Trophoblast cell (in vitro differentiated cells and primary cell): ENCODE measurements around the gene MAP3K4.

Experiments
- DNase-seq, 2 donors: peaks; one replicate each; pipeline ENCODE4 v3.0.0-alpha.2; 2016
- H2AFZ ChIP-seq: 2 replicates; pipeline ENCODE4 v1.6.1; 2013; ENCODE audit warnings: low read length, moderate library complexity, mild to moderate bottlenecking; ENCODE audit not compliant: insufficient read depth, poor library complexity
- H2AK5ac ChIP-seq: 2 replicates; pipeline ENCODE4 v1.6.1; 2013; ENCODE audit warnings: mild to moderate bottlenecking, low read length
- H2BK120ac ChIP-seq: 2 replicates; pipeline ENCODE4 v1.6.1; 2013; ENCODE audit warnings: low read length, mild to moderate bottlenecking, moderate library complexity; ENCODE audit not compliant: insufficient read depth, poor library complexity
- H2BK12ac ChIP-seq: 2 replicates; pipeline ENCODE4 v1.6.1; 2013; ENCODE audit warnings: mild to moderate bottlenecking, low read length, moderate library complexity
- H2BK5ac ChIP-seq: 2 replicates; pipeline ENCODE4 v1.6.1; 2013; ENCODE audit warnings: low read length, low read depth, moderate library complexity, mild to moderate bottlenecking; ENCODE audit not compliant: poor library complexity
- H3K14ac ChIP-seq: 2 replicates; pipeline ENCODE4 v1.6.1; 2013; ENCODE audit warnings: mild to moderate bottlenecking, low read length
- H3K18ac ChIP-seq: 2 replicates; pipeline ENCODE4 v1.6.1; 2013; ENCODE audit warnings: mild to moderate bottlenecking, low read length
- H3K23ac ChIP-seq: 2 replicates; pipeline ENCODE4 v1.6.1; 2013; ENCODE audit warnings: low read length
- H3K27ac ChIP-seq: 2 replicates; pipeline ENCODE4 v1.5.1; 2013; ENCODE audit warnings: low read depth, mild to moderate bottlenecking, inconsistent platforms, low read length, moderate library complexity
- H3K27me3 ChIP-seq: 2 replicates; pipeline ENCODE4 v1.6.1; 2013; ENCODE audit warnings: inconsistent platforms, mild to moderate bottlenecking, low read length, moderate library complexity; ENCODE audit not compliant: insufficient read depth
- H3K36me3 ChIP-seq, 2 experiments: 1 replicate in 1 of 2; 2 replicates in 1 of 2; pipeline ENCODE4 v1.6.1; 2013; ENCODE audit warnings: low read length in 2 of 2, mild to moderate bottlenecking in 2 of 2, moderate library complexity in 1 of 2; ENCODE audit not compliant: insufficient read depth in 2 of 2, control insufficient read depth in 1 of 2
- H3K4ac ChIP-seq: 2 replicates; pipeline ENCODE4 v1.6.1; 2013; ENCODE audit warnings: low read depth, mild to moderate bottlenecking, low read length, moderate library complexity
- H3K4me1 ChIP-seq, 2 experiments: 1 replicate in 1 of 2; 2 replicates in 1 of 2; pipeline ENCODE4 v1.6.1; 2013; ENCODE audit warnings: low read length in 2 of 2, mild to moderate bottlenecking in 2 of 2, moderate library complexity in 1 of 2; ENCODE audit not compliant: insufficient read depth in 2 of 2, control insufficient read depth in 1 of 2
- H3K4me2 ChIP-seq: 2 replicates; pipeline ENCODE4 v1.6.1; 2013; ENCODE audit warnings: inconsistent platforms, mild to moderate bottlenecking, low read length, moderate library complexity
- H3K4me3 ChIP-seq: 2 replicates; pipeline ENCODE4 v1.5.1; 2013; ENCODE audit warnings: mild to moderate bottlenecking, low read depth, low read length, inconsistent platforms
- H3K79me1 ChIP-seq: one replicate; pipeline ENCODE4 v1.6.1; 2013; ENCODE audit warnings: low read length
- H3K79me2 ChIP-seq: 2 replicates; pipeline ENCODE4 v1.6.1; 2013; ENCODE audit warnings: low read length, mild to moderate bottlenecking; ENCODE audit not compliant: control insufficient read depth, insufficient read depth, poor library complexity
- H3K9ac ChIP-seq: 2 replicates; pipeline ENCODE4 v1.6.1; 2013; ENCODE audit warnings: mild to moderate bottlenecking, low read length
- H3K9me3 ChIP-seq: 2 replicates; pipeline ENCODE4 v1.6.1; 2013; ENCODE audit warnings: low read depth, mild to moderate bottlenecking, control low read depth, inconsistent platforms, low read length; ENCODE audit not compliant: insufficient read depth
- H4K12ac ChIP-seq: 2 replicates; pipeline ENCODE4 v1.6.1; 2013; ENCODE audit warnings: low read depth, mild to moderate bottlenecking, low read length, moderate library complexity
- H4K8ac ChIP-seq: 2 replicates; pipeline ENCODE4 v1.6.1; 2013; ENCODE audit warnings: low read depth, mild to moderate bottlenecking, low read length, moderate library complexity
- H4K91ac ChIP-seq: one replicate; pipeline ENCODE4 v1.6.1; 2013; ENCODE audit warnings: low read depth, mild to moderate bottlenecking, low read length, moderate library complexity
- WGBS: extraction: QIAGEN DNeasy Blood & Tissue Kit; methylation state at CpG from one replicate; pipeline ENCODE4 v1.1.7; 2013; ENCODE audit warnings: missing lambda C conversion rate; ENCODE audit not compliant: insufficient read length, insufficient coverage; ENCODE audit errors: extremely low coverage; 5-methylcytosine and 5-hydroxymethylcytosine counted together

MAP3K4 gene

GRCh38 chr6:161143663-161144430 lies 152.3 kb downstream of the MAP3K4 start:
- no peak overlapping the region for H3K9ac ChIP-seq
- no peak overlapping the region for H2AFZ ChIP-seq
- no peak overlapping the region for H3K4me3 ChIP-seq
- H3K79me2 ChIP-seq = no peaks in the 10 kb centered on the region
- no peak overlapping the region for H4K12ac ChIP-seq
- DNase-seq = no peak
- no peak overlapping the region for H4K91ac ChIP-seq
- H3K4me2 ChIP-seq = no peak overlapping the region
- no peak overlapping the region for H3K4ac ChIP-seq
- no peak overlapping the region for H3K18ac ChIP-seq
- no peak overlapping the region for H3K27ac ChIP-seq
- H3K36me3 ChIP-seq = peaks cover 27 to 39% of the 10 kb centered on the region in 2 experiments
- H2BK12ac ChIP-seq = no peak overlapping the region
- H3K79me1 ChIP-seq = no peaks in the 10 kb centered on the region
- WGBS = no CpG with 5 or more reads among the region's 11 CpGs
- H4K8ac ChIP-seq = no peak overlapping the region
- no peaks in the 10 kb centered on the region for H3K4me1 ChIP-seq
- H3K14ac ChIP-seq = no peak overlapping the region
- H3K27me3 ChIP-seq = no peaks in the 10 kb centered on the region
- no peaks in the 10 kb centered on the region for H3K9me3 ChIP-seq
- H2AK5ac ChIP-seq = no peak overlapping the region
- H3K23ac ChIP-seq = no peak overlapping the region
- H2BK5ac ChIP-seq = no peak overlapping the region
- no peak overlapping the region for H2BK120ac ChIP-seq

DNA sequence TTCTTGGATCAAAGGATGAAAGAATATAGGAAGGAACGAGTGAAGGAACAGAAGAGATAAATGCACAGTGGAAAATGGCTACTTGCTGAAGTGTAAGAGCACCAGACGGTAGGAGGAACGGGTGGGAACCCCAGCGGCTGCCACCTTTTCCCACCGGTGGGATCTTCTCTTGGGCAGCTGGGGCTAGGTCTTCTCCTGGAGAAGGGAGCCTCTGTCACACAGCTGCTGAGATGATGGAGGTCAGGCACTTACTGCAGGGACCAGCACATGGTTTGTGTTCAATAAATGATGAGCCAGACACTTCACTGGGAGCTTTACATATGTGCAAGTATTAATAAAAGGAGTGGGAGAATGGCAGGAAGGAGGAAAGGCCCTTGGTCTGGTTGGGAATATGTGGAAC lies 158.6 kb downstream of the MAP3K4 start:
- no peak overlapping the region for H2AK5ac ChIP-seq
- H4K12ac ChIP-seq = no peak overlapping the region
- H3K4ac ChIP-seq = no peak overlapping the region
- H3K27me3 ChIP-seq = no peaks in the 10 kb centered on the region
- no peak overlapping the region for H3K18ac ChIP-seq
- WGBS = no CpG with 5 or more reads among the region's 5 CpGs
- H3K4me3 ChIP-seq = no peak overlapping the region
- no peak overlapping the region for H3K23ac ChIP-seq
- no peak overlapping the region for H3K9ac ChIP-seq
- no peak overlapping the region for H2BK120ac ChIP-seq
- H3K4me1 ChIP-seq = no peaks in the 10 kb centered on the region
- no peak overlapping the region for H3K14ac ChIP-seq
- H2AFZ ChIP-seq = no peak overlapping the region
- H2BK5ac ChIP-seq = no peak overlapping the region
- H4K91ac ChIP-seq = no peak overlapping the region
- no peak overlapping the region for H3K4me2 ChIP-seq
- no peaks in the 10 kb centered on the region for H3K79me2 ChIP-seq
- H3K79me1 ChIP-seq = peaks cover 2% of the 10 kb centered on the region
- H3K36me3 ChIP-seq = peaks cover 20 to 41% of the 10 kb centered on the region in 2 experiments
- H3K9me3 ChIP-seq = no peaks in the 10 kb centered on the region
- DNase-seq = no peak
- H3K27ac ChIP-seq = no peak overlapping the region
- H2BK12ac ChIP-seq = no peak overlapping the region
- H4K8ac ChIP-seq = no peak overlapping the region

DNA sequence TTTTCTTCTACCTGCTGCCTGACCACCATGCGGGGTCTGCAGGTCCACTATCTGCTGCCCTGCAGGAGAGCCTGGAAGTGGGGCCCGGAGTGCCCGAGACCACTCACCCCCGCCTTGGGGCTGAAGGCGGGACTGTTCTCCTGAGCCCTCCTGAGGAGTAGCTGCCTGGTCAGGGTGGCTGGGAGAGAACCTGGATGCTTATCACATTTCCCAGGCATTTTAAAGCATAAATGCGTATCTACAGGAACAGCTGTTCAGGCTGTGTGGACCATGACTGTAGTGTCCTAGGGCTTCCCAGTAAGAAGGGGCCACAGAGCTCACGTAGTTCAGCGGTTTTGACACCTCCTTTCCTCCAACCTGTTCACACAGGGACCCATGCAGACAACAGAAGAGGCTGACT lies 159.0 kb downstream of the MAP3K4 start:
- Histone ChIP-seq H2BK120ac (no peak overlapping the region), H2AK5ac (no peak overlapping the region), H3K79me2 (no peaks in the 10 kb centered on the region), H3K4me2 (no peak overlapping the region), H4K12ac (no peak overlapping the region), H3K9ac (no peak overlapping the region), H3K14ac (no peak overlapping the region), H3K18ac (no peak overlapping the region), H3K4me1 (no peaks in the 10 kb centered on the region), H4K91ac (no peak overlapping the region), H3K36me3 (peaks cover 20 to 41% of the 10 kb centered on the region in 2 experiments), H3K79me1 (peaks cover 2% of the 10 kb centered on the region), H3K27me3 (no peaks in the 10 kb centered on the region), H2BK12ac (no peak overlapping the region), H4K8ac (no peak overlapping the region), H3K27ac (no peak overlapping the region), H3K4me3 (no peak overlapping the region), H2BK5ac (no peak overlapping the region), H3K23ac (no peak overlapping the region), H3K4ac (no peak overlapping the region), H2AFZ (no peak overlapping the region), H3K9me3 (no peaks in the 10 kb centered on the region)
- DNase-seq = no peak
- no CpG with 5 or more reads among the region's 8 CpGs for WGBS

GRCh38 chr6:161151059-161151645 lies 159.6 kb downstream of the MAP3K4 start:
- Histone ChIP-seq H3K79me1 (peaks cover 2% of the 10 kb centered on the region), H3K27me3 (no peaks in the 10 kb centered on the region), H3K4me1 (no peaks in the 10 kb centered on the region), H3K4ac (no peak overlapping the region), H3K36me3 (peaks cover 20 to 39% of the 10 kb centered on the region in 2 experiments), H2BK5ac (no peak overlapping the region), H3K9ac (no peak overlapping the region), H3K9me3 (no peaks in the 10 kb centered on the region), H3K4me3 (no peak overlapping the region), H2BK120ac (no peak overlapping the region), H4K8ac (no peak overlapping the region), H4K91ac (no peak overlapping the region), H2BK12ac (no peak overlapping the region), H2AK5ac (no peak overlapping the region), H3K23ac (no peak overlapping the region), H3K79me2 (no peaks in the 10 kb centered on the region), H3K4me2 (no peak overlapping the region), H3K27ac (no peak overlapping the region), H4K12ac (no peak overlapping the region), H3K14ac (no peak overlapping the region), H2AFZ (no peak overlapping the region), H3K18ac (no peak overlapping the region)
- no peak for DNase-seq
- no CpG with 5 or more reads among the region's 18 CpGs for whole genome bisulfite sequencing
